Mucosa of stomach (tissue), 1 donor: ENCODE data around the gene FHL1.
A peak's percentile ranks its signal among the peaks of the same experiment; 100 is the strongest.
"Not testable (repeated sequence)": the region's sequence is repeated elsewhere in the genome, so short reads cannot be mapped to it uniquely, and the experiment has no call there.

Experiments used
- H3K27me3 ChIP-seq: one replicate; pipeline ENCODE4 v1.7.0; 2013; ENCODE audit warnings: mild to moderate bottlenecking, low read length; ENCODE audit not compliant: control insufficient read depth, insufficient read depth
- H3K36me3 ChIP-seq: one replicate; pipeline ENCODE4 v1.7.0; 2013; ENCODE audit warnings: low read length; ENCODE audit not compliant: control insufficient read depth, insufficient read depth
- H3K4me1 ChIP-seq: one replicate; pipeline ENCODE4 v1.7.0; 2013; ENCODE audit warnings: mild to moderate bottlenecking, low read length; ENCODE audit not compliant: control insufficient read depth, insufficient read depth
- H3K4me3 ChIP-seq: one replicate; pipeline ENCODE4 v1.7.0; 2013; ENCODE audit warnings: low read length
- H3K9ac ChIP-seq: one replicate; pipeline ENCODE4 v1.7.0; 2013; ENCODE audit warnings: mild to moderate bottlenecking, low read length, moderate library complexity
- H3K9me3 ChIP-seq: one replicate; pipeline ENCODE4 v1.7.0; 2013; ENCODE audit warnings: mild to moderate bottlenecking, low read length, moderate library complexity; ENCODE audit not compliant: control insufficient read depth
- donor health status: Pancreatic carcinoma.

FHL1 gene

DNA sequence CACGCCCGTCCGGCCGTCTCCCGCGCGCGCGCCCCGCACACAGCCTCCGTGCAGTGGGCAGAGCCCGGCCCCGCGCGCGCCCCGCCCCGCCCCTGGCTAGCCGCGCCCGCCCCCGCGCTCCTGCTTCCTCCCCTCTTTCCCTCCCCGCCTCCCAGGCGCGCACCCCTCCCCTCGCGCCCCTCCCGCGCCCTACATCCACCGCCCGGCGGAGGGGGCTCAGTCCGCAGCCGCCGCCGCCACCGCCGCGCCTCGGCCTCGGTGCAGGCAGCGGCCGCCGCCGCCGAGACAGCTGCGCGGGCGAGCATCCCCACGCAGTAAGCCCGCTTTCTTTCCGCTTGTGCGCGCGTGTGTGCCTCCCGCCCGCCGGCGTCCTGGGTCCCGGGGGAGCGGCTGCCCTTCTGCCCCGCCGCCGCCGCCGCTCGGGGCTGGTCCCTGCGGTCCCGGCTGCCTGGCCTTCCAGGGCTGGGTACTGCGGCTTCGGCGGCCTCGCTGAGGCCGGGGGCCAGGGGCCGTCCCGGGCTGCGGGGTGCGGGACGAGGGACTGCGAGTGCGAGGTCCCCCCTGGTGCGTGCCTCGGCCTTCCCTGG lies at the start of gene FHL1:
TSS of gene FHL1 (plus strand) at position 219 of the 587 bp plus-strand sequence.
- peaks cover 9% of the 10 kb centered on the region for H3K27me3 ChIP-seq
- H3K4me1 ChIP-seq, result no peaks in the 10 kb centered on the region
- no peaks in the 10 kb centered on the region for H3K9me3 ChIP-seq
- no peaks in the 10 kb centered on the region for H3K36me3 ChIP-seq
- no peak within 1 kb of the TSS for H3K4me3 ChIP-seq
- peak within 1 kb of the TSS; percentile 59 for H3K9ac ChIP-seq

DNA sequence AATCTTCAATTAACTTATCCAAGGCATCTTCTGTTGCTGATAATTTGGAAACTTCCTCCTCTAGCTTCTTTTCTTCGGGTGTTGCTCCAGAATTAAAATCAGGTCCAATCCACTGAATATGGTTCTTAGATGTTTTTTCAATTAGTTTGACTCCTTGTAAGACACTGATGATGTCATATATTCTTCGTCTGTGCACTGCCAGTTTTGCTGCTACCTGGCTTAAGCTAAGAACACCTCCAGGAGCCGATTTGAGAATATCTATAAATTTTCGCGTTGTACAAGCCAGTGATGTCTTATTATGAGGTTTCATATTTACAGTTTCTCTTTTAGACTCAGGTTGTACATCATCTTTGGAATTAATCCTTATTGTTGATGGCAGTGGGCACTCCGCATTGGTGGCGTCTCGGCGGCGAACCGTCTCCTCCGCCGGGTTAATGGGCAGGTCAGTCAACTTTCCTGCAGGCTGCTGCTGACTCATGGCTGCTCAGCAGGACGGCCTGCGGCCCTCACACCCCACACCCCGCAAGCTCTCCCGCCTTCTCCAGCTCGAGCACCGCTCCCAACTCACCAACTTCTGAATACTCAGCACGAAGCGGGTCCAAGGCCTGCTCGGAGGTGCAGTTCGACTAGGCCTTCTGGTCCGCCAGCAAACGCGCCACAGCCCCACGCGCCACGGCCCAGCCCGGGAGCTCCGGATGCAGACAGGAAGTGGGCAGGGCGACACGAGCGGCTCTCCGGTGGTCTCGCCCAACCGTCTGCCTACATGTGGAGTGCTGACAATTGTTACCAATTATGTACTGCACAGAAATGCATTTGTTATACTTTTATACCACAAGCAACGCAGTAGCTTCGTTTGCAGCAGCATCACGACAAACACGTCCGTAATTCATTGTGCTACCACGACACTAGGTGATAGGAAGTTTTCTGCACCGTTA lies 49.2 kb upstream of the FHL1 start:
- no peaks in the 10 kb centered on the region for H3K27me3 ChIP-seq
- H3K9me3 ChIP-seq, result no peaks in the 10 kb centered on the region

DNA sequence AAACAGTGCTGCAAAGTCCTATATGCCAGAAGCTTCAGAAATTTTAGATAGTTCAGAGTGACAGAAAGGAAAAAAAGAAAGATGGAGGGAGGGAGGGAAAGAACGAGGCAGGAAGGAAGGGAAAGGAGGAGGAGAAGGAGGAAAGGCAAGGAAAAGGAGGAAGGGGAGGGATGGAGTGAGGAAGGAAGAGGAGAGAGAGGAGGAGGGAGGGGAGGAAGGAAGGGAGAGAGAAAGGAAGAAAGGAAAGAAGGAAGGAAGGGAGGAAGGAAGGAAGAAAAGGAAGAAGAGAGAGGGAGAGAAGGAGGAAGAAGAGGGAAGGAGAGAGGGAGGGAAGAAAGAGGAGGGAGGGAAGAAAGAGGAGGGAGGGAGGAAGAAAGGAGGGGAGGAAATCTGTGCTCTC lies 42.4 kb upstream of the FHL1 start:
- H3K27me3 ChIP-seq, result no peaks in the 10 kb centered on the region
- H3K4me1 ChIP-seq, result no peaks in the 10 kb centered on the region
- H3K36me3 ChIP-seq, result no peaks in the 10 kb centered on the region
- no peak overlapping the region for H3K9ac ChIP-seq
- no peak overlapping the region for H3K4me3 ChIP-seq
- H3K9me3 ChIP-seq, result no peaks in the 10 kb centered on the region

More for the DNA sequence above, 49.2 kb upstream of the FHL1 start:
- Histone ChIP-seq H3K36me3 (no peaks in the 10 kb centered on the region), H3K9ac (no peak overlapping the region), H3K4me1 (no peaks in the 10 kb centered on the region), H3K4me3 (no peak overlapping the region)

DNA sequence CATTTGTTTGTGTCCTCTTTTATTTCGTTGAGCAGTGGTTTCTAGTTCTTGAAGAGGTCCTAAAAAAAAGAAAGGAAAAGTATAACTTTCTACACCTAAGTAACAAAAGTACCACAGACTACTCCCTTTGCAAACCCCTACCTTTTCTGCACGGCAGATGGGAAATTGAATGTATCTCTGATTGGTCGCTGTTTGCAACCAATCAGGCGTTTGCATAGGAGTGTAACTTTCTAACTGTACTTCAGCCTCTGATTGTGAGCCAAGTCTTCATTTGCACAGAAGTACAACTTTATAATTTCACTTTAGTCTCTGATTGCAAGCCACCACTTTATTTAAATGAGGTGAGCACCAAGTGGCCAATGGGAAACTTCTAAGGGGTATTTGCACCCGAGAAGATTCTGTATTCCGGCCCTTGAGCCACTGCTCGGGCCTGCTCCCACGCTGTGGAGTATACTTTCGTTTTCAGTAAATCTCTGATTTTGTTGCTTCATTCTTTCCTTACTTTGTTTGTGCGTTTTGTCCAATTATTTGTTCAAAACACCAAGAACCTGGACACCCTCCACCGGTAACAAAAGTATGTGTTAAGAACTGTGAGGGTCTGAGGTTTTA lies 40.3 kb upstream of the FHL1 start:
- Histone ChIP-seq H3K4me3 (no peak overlapping the region), H3K9ac (no peak overlapping the region), H3K36me3 (no peaks in the 10 kb centered on the region), H3K9me3 (no peaks in the 10 kb centered on the region), H3K4me1 (no peaks in the 10 kb centered on the region), H3K27me3 (no peaks in the 10 kb centered on the region)

DNA sequence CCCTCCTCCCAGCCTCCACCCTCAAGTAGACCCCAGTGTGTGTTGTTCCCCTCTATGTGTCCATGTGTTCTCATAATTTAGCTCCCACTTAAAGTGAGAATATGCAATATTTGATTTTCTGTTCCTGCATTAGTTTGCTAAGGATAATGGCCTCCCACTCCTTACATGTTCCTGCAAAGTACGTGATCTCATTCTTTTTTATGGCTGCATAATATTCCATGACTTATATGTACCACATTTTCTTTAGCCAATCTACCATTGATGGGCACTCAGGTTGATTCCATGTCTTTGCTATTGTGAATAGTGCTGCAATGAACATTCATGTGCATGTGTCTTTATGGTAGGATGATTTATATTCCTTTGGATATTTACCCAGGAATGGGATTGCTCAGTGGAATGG lies 38.4 kb upstream of the FHL1 start:
- not testable (repeated sequence) for H3K4me3 ChIP-seq, H3K27me3 ChIP-seq, H3K9ac ChIP-seq, H3K4me1 ChIP-seq, H3K9me3 ChIP-seq, H3K36me3 ChIP-seq

DNA sequence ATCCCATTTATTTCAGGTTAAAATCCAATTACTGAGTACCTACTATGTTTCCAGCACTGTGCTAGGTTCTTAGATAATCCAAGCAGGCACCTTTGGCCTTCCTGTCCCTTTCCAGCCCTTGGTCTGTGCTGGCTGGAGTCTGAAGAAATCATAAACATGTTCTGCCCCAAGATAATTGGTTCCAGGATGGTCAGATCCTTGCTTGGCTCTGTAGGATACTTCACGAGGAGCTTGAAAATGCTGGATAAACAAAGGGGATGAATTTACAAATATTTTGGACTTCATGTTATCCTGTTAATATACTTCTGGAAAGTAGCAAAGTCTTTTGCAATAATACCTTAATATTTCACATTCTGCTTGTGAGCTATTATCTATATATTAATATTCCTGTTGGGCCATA lies 35.0 kb upstream of the FHL1 start:
- Histone ChIP-seq H3K4me3 (no peak overlapping the region), H3K9ac (no peak overlapping the region), H3K4me1 (no peaks in the 10 kb centered on the region), H3K36me3 (no peaks in the 10 kb centered on the region), H3K9me3 (no peaks in the 10 kb centered on the region), H3K27me3 (no peaks in the 10 kb centered on the region)

DNA sequence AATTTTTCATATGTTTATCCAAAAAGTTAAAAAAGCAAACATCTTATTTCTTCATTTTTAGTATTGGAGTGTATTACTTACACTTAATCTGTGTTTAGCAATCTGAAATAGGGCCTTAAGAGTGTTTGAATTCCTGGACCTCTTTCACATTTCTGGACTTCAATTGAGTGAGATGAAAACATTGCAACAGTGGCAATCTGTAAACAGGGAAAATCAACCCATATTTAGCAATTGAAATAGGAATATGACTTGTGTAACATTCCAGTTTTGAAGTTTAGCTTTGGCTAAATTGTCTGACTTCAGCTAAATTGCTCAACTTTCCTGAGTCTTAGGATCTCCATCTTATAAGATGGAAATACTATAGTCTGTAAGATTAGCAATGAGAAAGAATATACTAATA lies 34.6 kb upstream of the FHL1 start:
- H3K4me3 ChIP-seq, result no peak overlapping the region
- H3K36me3 ChIP-seq, result no peaks in the 10 kb centered on the region
- no peaks in the 10 kb centered on the region for H3K9me3 ChIP-seq
- no peak overlapping the region for H3K9ac ChIP-seq
- H3K4me1 ChIP-seq, result no peaks in the 10 kb centered on the region
- H3K27me3 ChIP-seq, result no peaks in the 10 kb centered on the region

DNA sequence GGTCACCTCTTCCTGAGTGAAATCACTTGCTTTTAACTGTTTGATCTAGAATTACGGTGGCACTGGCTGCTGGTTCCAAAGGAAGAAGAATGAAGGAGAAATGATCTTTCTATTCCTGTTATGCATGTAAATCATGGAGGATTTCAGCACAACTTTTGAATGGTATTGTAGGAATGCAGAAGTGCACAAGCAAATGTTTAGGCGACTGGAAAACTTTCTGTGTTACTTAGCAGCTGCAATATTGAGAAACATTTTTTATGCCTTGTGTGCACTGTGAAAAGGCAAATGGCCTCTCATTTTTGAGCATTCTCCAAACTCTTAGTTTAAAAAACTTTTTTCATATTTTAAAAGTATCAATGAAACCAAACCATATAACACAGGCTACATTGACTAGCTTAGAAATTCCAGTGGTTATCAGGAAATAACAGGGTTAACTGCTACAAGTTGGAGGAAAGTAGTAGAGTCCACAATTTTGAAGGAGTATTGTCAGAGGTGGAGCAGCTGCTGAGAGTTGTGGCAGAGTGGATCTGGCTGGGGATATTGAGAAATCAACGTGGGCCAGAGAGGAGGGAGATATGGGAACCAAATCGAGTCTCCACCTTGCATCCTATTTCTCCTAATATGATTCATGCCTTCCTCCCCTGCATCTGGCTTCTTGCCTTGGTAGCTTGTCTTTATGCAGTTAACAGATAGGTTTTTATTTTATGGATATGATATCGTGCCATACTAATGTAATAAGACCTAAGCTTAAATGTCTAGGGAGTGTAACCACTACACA lies 32.0 kb upstream of the FHL1 start:
- no peak overlapping the region for H3K9ac ChIP-seq
- H3K36me3 ChIP-seq, result no peaks in the 10 kb centered on the region
- H3K9me3 ChIP-seq, result no peaks in the 10 kb centered on the region
- no peaks in the 10 kb centered on the region for H3K27me3 ChIP-seq
- H3K4me3 ChIP-seq, result no peak overlapping the region
- no peaks in the 10 kb centered on the region for H3K4me1 ChIP-seq

DNA sequence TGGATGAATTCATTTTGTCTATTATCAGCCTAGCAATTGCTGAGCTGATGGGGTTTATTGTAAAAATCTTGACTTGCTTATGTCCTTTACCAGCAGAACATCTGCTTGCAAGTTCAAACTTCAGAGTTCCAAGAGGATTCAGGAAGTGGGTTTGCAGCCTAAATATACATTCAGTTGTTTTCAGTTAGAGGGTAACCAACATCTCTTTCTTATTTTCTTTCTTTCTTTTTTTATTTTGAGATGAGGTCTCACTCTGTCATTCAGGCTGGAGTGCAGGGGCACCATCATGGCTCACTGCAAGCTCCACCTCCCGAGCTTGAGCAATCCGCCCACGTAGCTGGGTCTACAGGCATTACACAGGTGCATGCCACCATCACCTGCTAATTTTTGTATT lies 31.4 kb upstream of the FHL1 start:
- Histone ChIP-seq H3K9me3 (no peaks in the 10 kb centered on the region), H3K4me3 (no peak overlapping the region), H3K27me3 (no peaks in the 10 kb centered on the region), H3K4me1 (no peaks in the 10 kb centered on the region), H3K9ac (no peak overlapping the region), H3K36me3 (no peaks in the 10 kb centered on the region)

DNA sequence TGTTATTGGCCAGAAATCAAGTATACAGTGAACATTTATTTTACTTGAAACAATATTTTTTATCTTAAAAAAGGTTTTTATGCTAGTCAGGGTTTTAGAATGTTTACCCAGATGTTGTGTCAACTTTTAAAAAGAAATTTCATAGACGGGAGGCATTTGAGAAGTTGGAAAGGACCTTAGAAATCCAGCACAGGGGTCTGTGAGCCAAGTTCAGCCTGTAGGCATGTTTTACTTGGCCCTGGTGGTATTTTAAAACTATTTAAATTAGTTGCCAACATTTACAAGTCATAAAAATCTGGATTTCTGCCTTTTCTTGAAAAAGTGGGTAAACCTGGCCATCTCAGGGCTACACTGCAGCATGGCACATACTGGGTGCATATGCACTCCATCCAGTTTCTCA lies 25.5 kb upstream of the FHL1 start:
- Histone ChIP-seq H3K4me1 (no peaks in the 10 kb centered on the region), H3K36me3 (no peaks in the 10 kb centered on the region), H3K9ac (no peak overlapping the region), H3K4me3 (no peak overlapping the region), H3K27me3 (no peaks in the 10 kb centered on the region), H3K9me3 (no peaks in the 10 kb centered on the region)

DNA sequence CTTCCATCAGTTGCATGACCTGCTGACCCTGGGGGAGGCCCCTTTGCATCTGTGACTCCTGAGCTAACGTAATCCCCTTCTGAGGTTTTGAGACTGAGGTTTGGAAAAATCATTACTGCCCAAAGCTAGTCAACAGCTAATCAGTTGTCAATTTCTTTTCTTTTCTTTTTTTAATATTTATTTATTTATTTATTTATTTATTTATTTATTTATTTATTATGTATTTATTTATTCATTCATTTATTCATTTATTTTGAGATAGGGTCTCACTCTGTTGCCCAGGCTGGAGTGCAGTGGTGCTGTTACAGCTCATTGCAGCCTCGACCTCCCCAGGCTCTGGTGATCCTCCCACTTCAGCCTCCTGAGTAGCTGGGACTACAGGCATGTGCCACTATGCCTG lies 25.1 kb upstream of the FHL1 start:
- H3K27me3 ChIP-seq, result no peaks in the 10 kb centered on the region
- H3K4me1 ChIP-seq, result no peaks in the 10 kb centered on the region
- H3K36me3 ChIP-seq, result no peaks in the 10 kb centered on the region
- no peaks in the 10 kb centered on the region for H3K9me3 ChIP-seq
- no peak overlapping the region for H3K4me3 ChIP-seq
- H3K9ac ChIP-seq, result no peak overlapping the region

DNA sequence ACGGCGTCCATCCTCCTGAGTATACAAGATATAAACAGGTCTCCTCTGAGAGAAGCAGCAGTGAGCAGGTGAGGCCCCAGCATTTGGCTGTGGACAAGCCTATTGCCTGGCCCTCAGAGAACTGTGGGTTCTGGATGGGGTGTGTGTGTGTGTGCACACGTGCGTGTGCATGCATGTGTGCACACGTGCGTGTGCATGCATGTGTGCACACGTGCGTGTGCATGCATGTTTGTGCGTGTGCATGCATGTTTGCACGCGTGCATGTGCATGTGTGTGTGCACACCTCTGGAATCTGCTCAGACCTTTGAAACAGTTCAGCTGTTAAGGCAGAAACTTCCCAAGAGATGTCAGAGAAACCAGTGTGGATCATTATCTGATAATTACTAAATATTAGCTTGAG lies 22.2 kb upstream of the FHL1 start:
- Histone ChIP-seq H3K36me3 (no peaks in the 10 kb centered on the region), H3K4me1 (no peaks in the 10 kb centered on the region), H3K4me3 (no peak overlapping the region), H3K27me3 (no peaks in the 10 kb centered on the region), H3K9ac (no peak overlapping the region), H3K9me3 (no peaks in the 10 kb centered on the region)
